IMR-90 (cell line): ENCODE measurements around the gene HSPB1. TPM values are rescaled to one million over a fixed set of nuclear protein-coding genes. Genes with fewer than 3 reads are reported as not detected.

Source experiments
- ATAC-seq: fragments of 200-7000 bp; cut with Tn5 transposase; 2 replicates; pipeline ENCODE4 v1.9.1; 2020; ENCODE audit warnings: low read depth, mild to moderate bottlenecking, moderate library complexity
- BruUV-seq: library from RNA; stranded (reverse); fragments of 400-500 nt; replicated peaks from 2 replicates; lab custom pipeline; 2021; lab: Mats Ljungman, UMichigan
- CTCF ChIA-PET: fragments of 300-600 bp; formaldehyde crosslinking; extraction: SDS; loops from one replicate; lab custom pipeline; 2021; ENCODE audit warnings: antibody characterized with exemption; lab: Yijun Ruan, JAX
- POLR2A ChIA-PET: fragments of 300-600 bp; sonication (Branson Sonifier 250); formaldehyde crosslinking; loops from one replicate; lab custom pipeline; 2022; ENCODE audit warnings: antibody characterized with exemption; ENCODE audit not compliant: unreplicated experiment; lab: Charles Lee
- DNase-seq: peaks from one replicate; pipeline ENCODE4 v3.0.0; 2013
- H2AFZ ChIP-seq: replicated peaks from 2 replicates; pipeline ENCODE3; 2013; ENCODE audit warnings: low read length, mild to moderate bottlenecking; ENCODE audit not compliant: poor library complexity
- H2AK5ac ChIP-seq: 2 replicates; pipeline ENCODE4 v1.6.1; 2013; ENCODE audit warnings: low read depth, low read length, inconsistent platforms
- H2AK9ac ChIP-seq: replicated peaks from 2 replicates; pipeline ENCODE3; 2013; ENCODE audit warnings: mild to moderate bottlenecking, low read depth, low read length, moderate library complexity; ENCODE audit not compliant: poor library complexity
- H2BK120ac ChIP-seq: 2 replicates; pipeline ENCODE4 v1.6.1; 2013; ENCODE audit warnings: low read depth, low read length, inconsistent platforms
- H2BK15ac ChIP-seq: 3 replicates; pipeline ENCODE4 v1.6.1; 2013; ENCODE audit warnings: low read depth, low read length, inconsistent platforms
- H2BK20ac ChIP-seq: 2 replicates; pipeline ENCODE4 v1.6.1; 2013; ENCODE audit warnings: low read depth, mild to moderate bottlenecking, inconsistent platforms, low read length, moderate library complexity
- H2BK5ac ChIP-seq: 2 replicates; pipeline ENCODE4 v1.6.1; 2013; ENCODE audit warnings: mild to moderate bottlenecking, low read depth, low read length, inconsistent platforms; ENCODE audit not compliant: poor library complexity, severe bottlenecking
- H3K14ac ChIP-seq: replicated peaks from 2 replicates; pipeline ENCODE4 v1.6.1; 2013; ENCODE audit warnings: low read depth, low read length, inconsistent platforms
- H3K18ac ChIP-seq: 2 replicates; pipeline ENCODE4 v1.6.1; 2013; ENCODE audit warnings: low read depth, low read length, control low read depth
- H3K23ac ChIP-seq: 2 replicates; pipeline ENCODE4 v1.6.1; 2013; ENCODE audit warnings: low read depth, low read length, inconsistent platforms
- H3K27ac ChIP-seq: 2 replicates; pipeline ENCODE4 v1.5.1; 2013; ENCODE audit warnings: mild to moderate bottlenecking, control low read depth, low read length; ENCODE audit not compliant: insufficient read depth
- H3K27me3 ChIP-seq: 2 replicates; pipeline ENCODE4 v1.6.1; 2013; ENCODE audit warnings: low read length; ENCODE audit not compliant: control insufficient read depth, insufficient read depth
- H3K36me3 ChIP-seq: 2 replicates; pipeline ENCODE4 v1.6.1; 2013; ENCODE audit warnings: low read length, mixed read lengths; ENCODE audit not compliant: control insufficient read depth, insufficient read depth
- H3K4ac ChIP-seq: 2 replicates; pipeline ENCODE4 v1.6.1; 2013; ENCODE audit warnings: low read depth, low read length, inconsistent platforms
- H3K4me1 ChIP-seq: 2 replicates; pipeline ENCODE4 v1.6.1; 2013; ENCODE audit warnings: low read length, mixed read lengths; ENCODE audit not compliant: control insufficient read depth, insufficient read depth
- H3K4me2 ChIP-seq: 2 replicates; pipeline ENCODE4 v1.6.1; 2013; ENCODE audit warnings: low read depth, mild to moderate bottlenecking, control low read depth, low read length, moderate library complexity
- H3K4me3 ChIP-seq: 2 replicates; pipeline ENCODE4 v1.5.1; 2013; ENCODE audit warnings: low read depth, mild to moderate bottlenecking, control low read depth, low read length, moderate library complexity; ENCODE audit not compliant: insufficient read depth
- H3K56ac ChIP-seq: 2 replicates; pipeline ENCODE4 v1.6.1; 2013; ENCODE audit warnings: low read length, inconsistent platforms; ENCODE audit not compliant: insufficient read depth; ENCODE audit errors: extremely low read depth
- H3K79me1 ChIP-seq, 2 experiments: 2 replicates each; pipeline ENCODE4 v1.6.1; 2013; ENCODE audit warnings: low read length in 2 of 2, inconsistent platforms in 1 of 2, low read depth in 1 of 2
- H3K9ac ChIP-seq: 2 replicates; pipeline ENCODE4 v1.6.1; 2013; ENCODE audit warnings: low read depth, low read length, control low read depth
- H3K9me1 ChIP-seq: 2 replicates; pipeline ENCODE4 v1.6.1; 2013; ENCODE audit warnings: low read length, inconsistent platforms; ENCODE audit not compliant: insufficient read depth
- H3K9me3 ChIP-seq: 2 replicates; pipeline ENCODE4 v1.6.1; 2013; ENCODE audit warnings: low read length; ENCODE audit not compliant: control insufficient read depth, insufficient read depth
- H4K20me1 ChIP-seq: 2 replicates; pipeline ENCODE4 v1.6.1; 2013; ENCODE audit warnings: low read length, inconsistent platforms; ENCODE audit not compliant: insufficient read depth
- H4K5ac ChIP-seq: 2 replicates; pipeline ENCODE4 v1.6.1; 2013; ENCODE audit warnings: mild to moderate bottlenecking, low read depth, low read length, control low read depth
- H4K8ac ChIP-seq, 2 experiments: 2 replicates each; pipeline ENCODE4 v1.6.1; 2013; ENCODE audit warnings: low read depth in 2 of 2, low read length in 2 of 2, control low read depth in 1 of 2, inconsistent platforms in 1 of 2
- H4K91ac ChIP-seq: 2 replicates; pipeline ENCODE4 v1.6.1; 2013; ENCODE audit warnings: low read depth, low read length, inconsistent platforms; ENCODE audit not compliant: insufficient read depth
- BHLHE40 ChIP-seq: fragments of 150-350 bp; IDR thresholded peaks from 2 replicates; pipeline ENCODE4 v1.6.1; 2016; ENCODE audit warnings: mild to moderate bottlenecking, low read depth, low read length
- CEBPB ChIP-seq: IDR thresholded peaks from 2 replicates; pipeline ENCODE4 v1.6.1; 2012; ENCODE audit warnings: low read depth, low read length, improper control_type of control experiment
- CHD1 ChIP-seq: IDR thresholded peaks from 2 replicates; pipeline ENCODE4 v1.6.1; 2012; ENCODE audit warnings: low read depth, low read length, improper control_type of control experiment
- FOS ChIP-seq: fragments of 150-350 bp; IDR thresholded peaks from 2 replicates; pipeline ENCODE4 v1.6.1; 2016; ENCODE audit warnings: low read depth, low read length
- MAFK ChIP-seq: IDR thresholded peaks from 2 replicates; pipeline ENCODE4 v1.6.1; 2012; ENCODE audit warnings: low read depth, low read length, improper control_type of control experiment
- MAZ ChIP-seq: IDR thresholded peaks from 2 replicates; pipeline ENCODE4 v1.6.1; 2012; ENCODE audit warnings: low read depth, mild to moderate bottlenecking, low read length, improper control_type of control experiment, moderate library complexity, borderline replicate concordance
- MXI1 ChIP-seq: IDR thresholded peaks from 2 replicates; pipeline ENCODE4 v1.6.1; 2012; ENCODE audit warnings: low read depth, mild to moderate bottlenecking, low read length, moderate library complexity, borderline replicate concordance
- NFE2L2 ChIP-seq: fragments of 150-350 bp; IDR thresholded peaks from 2 replicates; pipeline ENCODE4 v1.6.1; 2016; ENCODE audit warnings: low read depth, mild to moderate bottlenecking, low read length
- POLR2A ChIP-seq: IDR thresholded peaks from 2 replicates; pipeline ENCODE4 v1.6.1; 2012; ENCODE audit warnings: mild to moderate bottlenecking, low read depth, low read length
- RAD21 ChIP-seq: IDR thresholded peaks from 2 replicates; pipeline ENCODE4 v1.6.1; 2012; ENCODE audit warnings: low read length, improper control_type of control experiment
- RCOR1 ChIP-seq: IDR thresholded peaks from 2 replicates; pipeline ENCODE4 v1.6.1; 2012; ENCODE audit warnings: mild to moderate bottlenecking, low read length, improper control_type of control experiment; ENCODE audit not compliant: insufficient replicate concordance
- RFX5 ChIP-seq: IDR thresholded peaks from 2 replicates; pipeline ENCODE4 v1.8.0; 2012; ENCODE audit warnings: low read depth, mild to moderate bottlenecking, low read length, moderate library complexity
- SMC3 ChIP-seq: fragments of 150-350 bp; IDR thresholded peaks from 2 replicates; pipeline ENCODE4 v1.6.1; 2016; ENCODE audit warnings: low read depth, mild to moderate bottlenecking, antibody characterized with exemption, low read length, moderate library complexity
- WGBS, 2 experiments: methylation state at CpG; one replicate each; pipeline versions ENCODE4 v1.1.5 to v1.1.7; 2013; ENCODE audit warnings: missing lambda C conversion rate in 2 of 2; ENCODE audit not compliant: insufficient read length in 1 of 2; ENCODE audit errors: extremely low coverage in 2 of 2; 5-methylcytosine and 5-hydroxymethylcytosine counted together
- dilution Hi-C: fragments of 300-500 bp; cut with HindIII; formaldehyde crosslinking; loops from one replicate; pipeline ENCODE4 v1.14.3; 2018; ENCODE audit warnings: low sequenced_read_pairs; ENCODE audit not compliant: unreplicated experiment
- in situ Hi-C: fragments of 300-500 bp; cut with MboI; formaldehyde crosslinking; loops from 3 replicates; pipeline ENCODE4 v1.14.3; 2019; ENCODE audit warnings: low sequenced_read_pairs, inconsistent platforms, mixed read lengths
- intact Hi-C: fragments of 100-400 bp; cut with micrococcal nuclease; formaldehyde crosslinking; loops from 2 replicates; pipeline ENCODE4 v1.10.0; 2022
- polyA plus RNA-seq, 3 experiments: library from polyadenylated mRNA; depleted of rRNA; stranded (reverse); fragments of >200 nt; gene quantifications; 2 replicates each; pipeline ENCODE4 v1.2.3, GENCODE V29; 2012; ENCODE audit warnings: low replicate concordance in 1 of 3
- total RNA-seq: library from RNA; depleted of rRNA; stranded (reverse); fragments of >200 nt; gene quantifications from 2 replicates; pipeline ENCODE4 v1.2.3, GENCODE V29; 2012
- TF ChIP-seq, protein P1 (sequence below): conservative IDR thresholded peaks from 2 replicates; pipeline ENCODE4 v1.5.1; 2012; ENCODE audit warnings: mild to moderate bottlenecking, low read depth, low read length, improper control_type of control experiment
- TF ChIP-seq, protein P2 (sequence below): fragments of 150-350 bp; IDR thresholded peaks from 2 replicates; pipeline ENCODE4 v1.6.1; 2016; ENCODE audit warnings: low read depth, mild to moderate bottlenecking, low read length, moderate library complexity, borderline replicate concordance
- TF ChIP-seq, protein P3 (sequence below): fragments of 150-350 bp; IDR thresholded peaks from 2 replicates; pipeline ENCODE4 v1.6.1; 2017; ENCODE audit warnings: mild to moderate bottlenecking, antibody characterized with exemption, low read length, low read depth

Gene HSPB1
- total and polyA plus RNA-seq, 2 of the 4 experiments (the other 2 are of a cell fraction), result 33.2 to 1,363 TPM

DNA sequence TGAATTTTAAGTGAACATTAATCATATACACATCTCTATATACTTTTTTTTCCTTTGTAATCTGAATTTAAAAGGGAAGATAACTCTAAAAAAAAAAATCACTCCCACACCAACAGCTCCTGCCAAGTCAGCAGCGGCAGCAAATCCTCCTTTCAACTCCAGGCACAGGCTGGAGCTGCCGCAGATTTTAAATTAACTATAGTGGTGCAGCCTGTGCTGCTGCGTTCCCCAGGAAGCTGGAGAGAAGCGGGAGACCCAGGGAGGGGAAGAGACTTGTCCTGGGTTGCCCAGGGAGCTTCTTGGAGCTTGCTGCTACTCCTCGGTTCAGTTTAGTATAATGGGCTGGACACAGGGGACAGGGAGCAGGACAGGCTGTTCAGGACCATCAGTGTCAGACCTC, 32.6 kb upstream of the HSPB1 start:
- POLR2A ChIA-PET, result interaction anchor here (0.5 kb wide), 1 partner anchor 10 kb away, joined by 4 read pairs; no protein-coding TSS in a partner anchor
- Histone ChIP-seq H3K4me3 (no peak overlapping the region), H3K79me1 (no peaks in the 10 kb centered on the region), H3K9me1 (no peaks in the 10 kb centered on the region), H3K9ac (no peak overlapping the region), H3K18ac (no peak overlapping the region), H2AK9ac (no peak overlapping the region), H2BK5ac (no peak overlapping the region), H4K8ac (no peak overlapping the region), H3K23ac (no peak overlapping the region), H4K5ac (no peak overlapping the region), H3K14ac (no peak overlapping the region), H3K27me3 (peaks cover 68% of the 10 kb centered on the region), H3K4ac (no peak overlapping the region), H2BK15ac (no peak overlapping the region), H3K4me1 (no peaks in the 10 kb centered on the region), H2AFZ (no peak overlapping the region), H3K36me3 (no peaks in the 10 kb centered on the region), H3K4me2 (no peak overlapping the region), H3K56ac (no peak overlapping the region), H2BK120ac (no peak overlapping the region), H2AK5ac (no peak overlapping the region), H4K20me1 (no peaks in the 10 kb centered on the region; the same call in 1 of the 2 replicates), H3K9me3 (no peaks in the 10 kb centered on the region), H3K27ac (no peak overlapping the region), H2BK20ac (no peak overlapping the region), H4K91ac (no peak overlapping the region)
- 0% methylated on average over 2 of the region's 5 CpGs; no CpG with 5 or more reads in 1 of the 2 experiments for WGBS, 2 experiments
- dilution Hi-C loops, result no loop called here
- in situ Hi-C loops, result no loop called here
- ATAC-seq, result no peak; the same call in 1 of the 2 replicates
- DNase-seq, result no peak
- CTCF ChIA-PET, result interaction anchor here (0.6 to 1.6 kb wide), 3 partner anchors 8 to 44 kb away, joined by 3 to 7 read pairs (median 5); no protein-coding TSS in a partner anchor
- no TSS peak for BruUV-seq
- TF ChIP-seq RAD21 (no peak), MAFK (no peak), FOS (no peak), POLR2A (no peak), CEBPB (no peak), MAZ (no peak), NFE2L2 (no peak), RCOR1 (no peak), SMC3 (no peak), CHD1 (no peak), RFX5 (no peak), MXI1 (no peak), BHLHE40 (no peak)
- TF ChIP-seq, protein P1, sequence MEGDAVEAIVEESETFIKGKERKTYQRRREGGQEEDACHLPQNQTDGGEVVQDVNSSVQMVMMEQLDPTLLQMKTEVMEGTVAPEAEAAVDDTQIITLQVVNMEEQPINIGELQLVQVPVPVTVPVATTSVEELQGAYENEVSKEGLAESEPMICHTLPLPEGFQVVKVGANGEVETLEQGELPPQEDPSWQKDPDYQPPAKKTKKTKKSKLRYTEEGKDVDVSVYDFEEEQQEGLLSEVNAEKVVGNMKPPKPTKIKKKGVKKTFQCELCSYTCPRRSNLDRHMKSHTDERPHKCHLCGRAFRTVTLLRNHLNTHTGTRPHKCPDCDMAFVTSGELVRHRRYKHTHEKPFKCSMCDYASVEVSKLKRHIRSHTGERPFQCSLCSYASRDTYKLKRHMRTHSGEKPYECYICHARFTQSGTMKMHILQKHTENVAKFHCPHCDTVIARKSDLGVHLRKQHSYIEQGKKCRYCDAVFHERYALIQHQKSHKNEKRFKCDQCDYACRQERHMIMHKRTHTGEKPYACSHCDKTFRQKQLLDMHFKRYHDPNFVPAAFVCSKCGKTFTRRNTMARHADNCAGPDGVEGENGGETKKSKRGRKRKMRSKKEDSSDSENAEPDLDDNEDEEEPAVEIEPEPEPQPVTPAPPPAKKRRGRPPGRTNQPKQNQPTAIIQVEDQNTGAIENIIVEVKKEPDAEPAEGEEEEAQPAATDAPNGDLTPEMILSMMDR, result no peak
- TF ChIP-seq, protein P2, sequence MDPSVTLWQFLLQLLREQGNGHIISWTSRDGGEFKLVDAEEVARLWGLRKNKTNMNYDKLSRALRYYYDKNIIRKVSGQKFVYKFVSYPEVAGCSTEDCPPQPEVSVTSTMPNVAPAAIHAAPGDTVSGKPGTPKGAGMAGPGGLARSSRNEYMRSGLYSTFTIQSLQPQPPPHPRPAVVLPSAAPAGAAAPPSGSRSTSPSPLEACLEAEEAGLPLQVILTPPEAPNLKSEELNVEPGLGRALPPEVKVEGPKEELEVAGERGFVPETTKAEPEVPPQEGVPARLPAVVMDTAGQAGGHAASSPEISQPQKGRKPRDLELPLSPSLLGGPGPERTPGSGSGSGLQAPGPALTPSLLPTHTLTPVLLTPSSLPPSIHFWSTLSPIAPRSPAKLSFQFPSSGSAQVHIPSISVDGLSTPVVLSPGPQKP, result no peak
- TF ChIP-seq, protein P3, sequence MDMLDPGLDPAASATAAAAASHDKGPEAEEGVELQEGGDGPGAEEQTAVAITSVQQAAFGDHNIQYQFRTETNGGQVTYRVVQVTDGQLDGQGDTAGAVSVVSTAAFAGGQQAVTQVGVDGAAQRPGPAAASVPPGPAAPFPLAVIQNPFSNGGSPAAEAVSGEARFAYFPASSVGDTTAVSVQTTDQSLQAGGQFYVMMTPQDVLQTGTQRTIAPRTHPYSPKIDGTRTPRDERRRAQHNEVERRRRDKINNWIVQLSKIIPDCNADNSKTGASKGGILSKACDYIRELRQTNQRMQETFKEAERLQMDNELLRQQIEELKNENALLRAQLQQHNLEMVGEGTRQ, result no peak
- intact Hi-C loops, result loop anchor here (2.0 kb wide), 1 partner anchor 53 kb away; no protein-coding TSS in a partner anchor
